Activated T-helper 2 cell treated with anti-CD3 and anti-CD28 coated beads, Interferon-gamma antibody, Interleukin-2, Interleukin-4, amounts not matched to agents 10 μg/mL and 5 μg/mL and 100 μg/mL, durations not matched to agents 14 hours and 24 hours and 36 hours (primary cell): ENCODE data around the gene LAMTOR1. TPM values are rescaled to one million over a fixed set of nuclear protein-coding genes. Genes with fewer than 3 reads are reported as not detected.

Experiments used
- total RNA-seq: library from RNA; stranded (reverse); gene quantifications from 2 replicates; pipeline ENCODE4 v1.2.3, GENCODE V29; 2022

The LAMTOR1 gene
- total RNA-seq, 1 donor from 2014 or later: 95.1 TPM

Other genes starting within 250 kb of the LAMTOR1 start
- gene DEFB131B, start 224.8 kb downstream of the LAMTOR1 start, total RNA-seq: not detected in 2 replicates
- 14.7 and 15.1 TPM in 2 replicates for gene XNDC1N, start 174.7 kb downstream of the LAMTOR1 start, total RNA-seq
- gene RNF121, start 174.3 kb downstream of the LAMTOR1 start, total RNA-seq: 49.1 and 51.3 TPM in 2 replicates
- gene IL18BP, start 104.4 kb downstream of the LAMTOR1 start, total RNA-seq: 12.6 and 13.5 TPM in 2 replicates
- 162 and 174 TPM in 2 replicates for gene NUMA1, start 22.8 kb downstream of the LAMTOR1 start, total RNA-seq
- gene LRRC51, start 22.4 kb downstream of the LAMTOR1 start, total RNA-seq: 7.9 and 9.2 TPM in 2 replicates
- gene TOMT, start 2.6 kb upstream of the LAMTOR1 start, total RNA-seq: 0.18 TPM in 1 of 2 replicates, not detected in the other
- 61.6 and 67.9 TPM in 2 replicates for gene ANAPC15, start 9.4 kb upstream of the LAMTOR1 start, total RNA-seq
- 0.18 and 0.51 TPM in 2 replicates for gene FOLR3, start 32.4 kb upstream of the LAMTOR1 start, total RNA-seq
- not detected in 2 replicates for gene FOLR1, start 88.8 kb upstream of the LAMTOR1 start, total RNA-seq
- gene FOLR2, start 113.5 kb upstream of the LAMTOR1 start, total RNA-seq: not detected in 2 replicates
- 176 TPM in 2 replicates for gene INPPL1, start 121.5 kb upstream of the LAMTOR1 start, total RNA-seq
- gene PHOX2A, start 140.9 kb upstream of the LAMTOR1 start, total RNA-seq: not detected in 2 replicates